Cardiac muscle cell (in vitro differentiated cells and primary cell): ENCODE measurements around the gene DNAJA4. TPM values are rescaled to one million over a fixed set of nuclear protein-coding genes. Genes with fewer than 3 reads are reported as not detected.
"Not testable (repeated sequence)": the region's sequence is repeated elsewhere in the genome, so short reads cannot be mapped to it uniquely, and the experiment has no call there.

Experiments used
- DNase-seq, 2 donors: peaks; one replicate each; pipeline versions ENCODE4 v3.0.0 to v3.0.0-alpha.2; 2010 to 2017; ENCODE audit warnings: low read depth in 1 of 2, low spot score in 1 of 2
- H3K27ac ChIP-seq: fragments of 200-600 bp; sonication (generic); 2 replicates; pipeline ENCODE4 v1.5.1; 2016
- H3K27me3 ChIP-seq: fragments of 200-600 bp; sonication (generic); 2 replicates; pipeline ENCODE4 v1.6.0; 2016; ENCODE audit warnings: control low read depth
- H3K36me3 ChIP-seq: fragments of 200-600 bp; sonication (generic); 2 replicates; pipeline ENCODE4 v1.5.1; 2016; ENCODE audit warnings: control low read depth
- H3K4me1 ChIP-seq: fragments of 200-600 bp; sonication (generic); 2 replicates; pipeline ENCODE4 v1.8.1; 2017; ENCODE audit warnings: low read depth, mild to moderate bottlenecking, mixed run types
- H3K4me3 ChIP-seq: fragments of 200-600 bp; sonication (generic); 2 replicates; pipeline ENCODE4 v1.5.1; 2016; ENCODE audit warnings: mild to moderate bottlenecking
- H3K9me3 ChIP-seq: fragments of 200-600 bp; sonication (generic); 2 replicates; pipeline ENCODE4 v1.5.1; 2017; ENCODE audit warnings: low read depth, mild to moderate bottlenecking, control low read depth
- CTCF ChIP-seq: IDR thresholded peaks from 2 replicates; pipeline ENCODE4 v1.5.1; 2012; ENCODE audit warnings: low read depth, mild to moderate bottlenecking, low read length
- polyA plus RNA-seq: library from polyadenylated mRNA; unstranded; fragments of >200 nt; fragmentation: Nextera tagmentation; extraction: Ambion mirVana; gene quantifications from 2 replicates; pipeline ENCODE4 v1.2.1, GENCODE V29; 2016
- total RNA-seq: library from RNA; depleted of rRNA; stranded (reverse); fragments of >200 nt; gene quantifications from 2 replicates; pipeline ENCODE4 v1.2.3, GENCODE V29; 2016

The DNAJA4 gene
- total and polyA plus RNA-seq, 2 experiments from 2014 or later = 3.2 to 3.4 TPM

GRCh38 chr15:78241017-78241416, 23.3 kb upstream of the DNAJA4 start:
- peak; percentile 85 for DNase-seq
- Histone ChIP-seq H3K36me3 (no peaks in the 10 kb centered on the region), H3K4me1 (no peaks in the 10 kb centered on the region), H3K27me3 (no peaks in the 10 kb centered on the region), H3K4me3 (no peak overlapping the region), H3K9me3 (no peaks in the 10 kb centered on the region), H3K27ac (no peak overlapping the region)
- peak; percentile 86 for TF ChIP-seq CTCF

GRCh38 chr15:78242128-78242527, 22.2 kb upstream of the DNAJA4 start:
- Histone ChIP-seq H3K9me3 (no peaks in the 10 kb centered on the region), H3K4me1 (no peaks in the 10 kb centered on the region), H3K4me3 (no peak overlapping the region), H3K27ac (no peak overlapping the region), H3K27me3 (no peaks in the 10 kb centered on the region), H3K36me3 (no peaks in the 10 kb centered on the region)
- TF ChIP-seq CTCF = peak; percentile 57
- DNase-seq = peak; percentile 26 to 31

- H3K36me3 ChIP-seq = no peaks in the 10 kb centered on the region
- no peaks in the 10 kb centered on the region for H3K9me3 ChIP-seq
- no peak for DNase-seq
- no peak for TF ChIP-seq CTCF
- no peak overlapping the region for H3K27ac ChIP-seq
- no peaks in the 10 kb centered on the region for H3K27me3 ChIP-seq
- no peak overlapping the region for H3K4me3 ChIP-seq
- no peaks in the 10 kb centered on the region for H3K4me1 ChIP-seq
Observed at GRCh38 chr15:78243058-78243457, 21.3 kb upstream of the DNAJA4 start.

- H3K27ac ChIP-seq = no peak overlapping the region
Observed at GRCh38 chr15:78243491-78243941, 20.8 kb upstream of the DNAJA4 start.

GRCh38 chr15:78244101-78244500, 20.3 kb upstream of the DNAJA4 start:
- H3K9me3 ChIP-seq = no peaks in the 10 kb centered on the region
- H3K4me1 ChIP-seq = no peaks in the 10 kb centered on the region
- no peaks in the 10 kb centered on the region for H3K36me3 ChIP-seq
- TF ChIP-seq CTCF = no peak
- no peak for DNase-seq
- H3K27ac ChIP-seq = no peak overlapping the region
- H3K4me3 ChIP-seq = no peak overlapping the region
- no peaks in the 10 kb centered on the region for H3K27me3 ChIP-seq

More at GRCh38 chr15:78243491-78243941, 20.8 kb upstream of the DNAJA4 start:
- no peaks in the 10 kb centered on the region for H3K9me3 ChIP-seq
- peak; percentile 29 to 78 for DNase-seq
- H3K4me3 ChIP-seq = no peak overlapping the region
- H3K36me3 ChIP-seq = no peaks in the 10 kb centered on the region
- H3K4me1 ChIP-seq = no peaks in the 10 kb centered on the region
- TF ChIP-seq CTCF = no peak
- H3K27me3 ChIP-seq = no peaks in the 10 kb centered on the region

GRCh38 chr15:78244893-78245292, 19.5 kb upstream of the DNAJA4 start:
- Histone ChIP-seq H3K4me1 (no peaks in the 10 kb centered on the region), H3K36me3 (no peaks in the 10 kb centered on the region), H3K9me3 (no peaks in the 10 kb centered on the region), H3K27me3 (no peaks in the 10 kb centered on the region), H3K27ac (no peak overlapping the region), H3K4me3 (no peak overlapping the region)
- DNase-seq = no peak
- no peak for TF ChIP-seq CTCF

GRCh38 chr15:78245392-78245791, 19.0 kb upstream of the DNAJA4 start:
- not testable (repeated sequence) for H3K4me3 ChIP-seq, H3K27me3 ChIP-seq, H3K36me3 ChIP-seq, DNase-seq, H3K4me1 ChIP-seq, H3K9me3 ChIP-seq, H3K27ac ChIP-seq

- H3K27me3 ChIP-seq, H3K4me3 ChIP-seq, H3K4me1 ChIP-seq, H3K36me3 ChIP-seq, H3K27ac ChIP-seq, DNase-seq, H3K9me3 ChIP-seq: not testable (repeated sequence)
Observed at GRCh38 chr15:78245976-78246620, 18.3 kb upstream of the DNAJA4 start.
